Esophagus (tissue), 2 donors: Measurements from ENCODE around the gene VAV2. TPM values are rescaled to one million over a fixed set of nuclear protein-coding genes. Genes with fewer than 3 reads are reported as not detected.
"Not testable (repeated sequence)": the region's sequence is repeated elsewhere in the genome, so short reads cannot be mapped to it uniquely, and the experiment has no call there.

Experiments
- H3K27ac ChIP-seq, 2 donors: one replicate each; pipeline ENCODE4 v1.5.1; 2013; ENCODE audit warnings: low read depth in 2 of 2, mild to moderate bottlenecking in 2 of 2, inconsistent platforms in 1 of 2, low read length in 1 of 2, moderate library complexity in 1 of 2
- H3K27me3 ChIP-seq, 2 donors: one replicate each; pipeline ENCODE4 v1.6.1; 2013; ENCODE audit warnings: low read length in 2 of 2, control low read depth in 1 of 2, mild to moderate bottlenecking in 1 of 2; ENCODE audit not compliant: insufficient read depth in 2 of 2, control insufficient read depth in 1 of 2
- H3K36me3 ChIP-seq, 2 donors: one replicate each; pipeline ENCODE4 v1.6.1; 2013; ENCODE audit warnings: low read length in 1 of 2; ENCODE audit not compliant: control insufficient read depth in 2 of 2, insufficient read depth in 2 of 2
- H3K4me1 ChIP-seq, 2 donors: one replicate each; pipeline ENCODE4 v1.6.1; 2013; ENCODE audit warnings: low read length in 1 of 2; ENCODE audit not compliant: control insufficient read depth in 2 of 2, insufficient read depth in 2 of 2
- H3K4me3 ChIP-seq, 2 donors: one replicate each; pipeline ENCODE4 v1.5.1; 2013; ENCODE audit warnings: low read length in 2 of 2, mild to moderate bottlenecking in 2 of 2, low read depth in 1 of 2, moderate library complexity in 1 of 2
- H3K9me3 ChIP-seq, 2 donors: one replicate each; pipeline ENCODE4 v1.6.1; 2013; ENCODE audit warnings: mild to moderate bottlenecking in 2 of 2, low read depth in 1 of 2, low read length in 1 of 2, moderate library complexity in 1 of 2; ENCODE audit not compliant: control insufficient read depth in 2 of 2, insufficient read depth in 1 of 2
- WGBS, 2 donors: extraction: QIAGEN DNeasy Blood & Tissue Kit; methylation state at CpG; one replicate each; pipeline ENCODE4 v1.1.7; 2013; 5-methylcytosine and 5-hydroxymethylcytosine counted together
- polyA plus RNA-seq, 2 donors: library from polyadenylated mRNA; stranded (reverse); fragments of 200-250 nt; gene quantifications; one replicate each; pipeline ENCODE4 v1.2.3, GENCODE V29; 2013
- donor health status: healthy with polysubstance abuse.
- donor health status: Bipolar disorder and iron deficiency.

The VAV2 gene
- polyA plus RNA-seq, 2 donors: 4.8 to 5.0 TPM

GRCh38 chr9:133961226-133962165 is 30.6 kb downstream of the VAV2 start:
- Histone ChIP-seq H3K9me3 (no peaks in the 10 kb centered on the region), H3K4me3 (no peak overlapping the region), H3K4me1 (peaks cover 8 to 16% of the 10 kb centered on the region in 2 donors), H3K36me3 (no peaks in the 10 kb centered on the region), H3K27ac (no peak overlapping the region), H3K27me3 (no peaks in the 10 kb centered on the region)
- WGBS, 2 donors: 78 to 89% methylated on average over 18 of the region's 18 CpGs

GRCh38 chr9:133960568-133961129 is 31.5 kb downstream of the VAV2 start:
- peaks cover 8 to 19% of the 10 kb centered on the region in 2 donors for H3K4me1 ChIP-seq
- WGBS, 2 donors: 65 to 75% methylated on average over 21 of the region's 21 CpGs
- no peaks in the 10 kb centered on the region for H3K9me3 ChIP-seq

GRCh38 chr9:133959966-133960567 is 32.1 kb downstream of the VAV2 start:
- Histone ChIP-seq H3K9me3 (no peaks in the 10 kb centered on the region), H3K36me3 (no peaks in the 10 kb centered on the region), H3K4me1 (peaks cover 8 to 19% of the 10 kb centered on the region in 2 donors), H3K27ac (no peak overlapping the region), H3K27me3 (no peaks in the 10 kb centered on the region), H3K4me3 (no peak overlapping the region)
- WGBS, 2 donors: 73 to 77% methylated on average over 19 of the region's 19 CpGs

More at GRCh38 chr9:133960568-133961129, 31.5 kb downstream of the VAV2 start:
- H3K36me3 ChIP-seq: no peaks in the 10 kb centered on the region
- H3K27ac ChIP-seq: no peak overlapping the region
- no peaks in the 10 kb centered on the region for H3K27me3 ChIP-seq
- no peak overlapping the region for H3K4me3 ChIP-seq

DNA sequence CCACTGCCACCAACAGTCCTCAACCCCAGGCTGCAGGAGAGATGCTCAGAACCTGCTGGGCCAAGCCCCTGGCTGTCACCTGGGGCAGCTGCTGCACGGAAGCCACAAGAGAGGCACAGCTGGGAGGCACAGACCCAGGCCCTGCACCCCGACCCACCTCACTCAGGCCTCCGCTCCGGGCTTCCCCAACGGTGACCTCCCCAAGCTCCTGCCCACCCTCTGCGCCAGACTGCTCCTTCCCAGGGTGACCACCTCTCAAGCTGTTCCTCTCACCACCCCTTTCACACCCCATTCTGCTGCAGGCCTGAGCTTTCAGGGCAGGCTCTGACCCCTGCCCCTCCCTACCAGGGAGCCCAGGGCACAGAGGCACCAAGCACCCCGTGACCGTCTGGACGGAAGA is 33.0 kb downstream of the VAV2 start:
- Histone ChIP-seq H3K27me3 (no peaks in the 10 kb centered on the region), H3K9me3 (no peaks in the 10 kb centered on the region), H3K27ac (no peak overlapping the region), H3K4me3 (no peak overlapping the region), H3K36me3 (no peaks in the 10 kb centered on the region), H3K4me1 (peaks cover 12 to 26% of the 10 kb centered on the region in 2 donors)
- 93 to 95% methylated on average over 9 of the region's 9 CpGs for WGBS, 2 donors

GRCh38 chr9:133958756-133959155 is 33.4 kb downstream of the VAV2 start:
- no peaks in the 10 kb centered on the region for H3K9me3 ChIP-seq
- H3K4me1 ChIP-seq: peaks cover 16 to 26% of the 10 kb centered on the region in 2 donors
- 53 to 62% methylated on average over 6 of the region's 6 CpGs for WGBS, 2 donors
- no peaks in the 10 kb centered on the region for H3K36me3 ChIP-seq
- no peak overlapping the region for H3K4me3 ChIP-seq
- H3K27ac ChIP-seq: no peak overlapping the region
- no peaks in the 10 kb centered on the region for H3K27me3 ChIP-seq

DNA sequence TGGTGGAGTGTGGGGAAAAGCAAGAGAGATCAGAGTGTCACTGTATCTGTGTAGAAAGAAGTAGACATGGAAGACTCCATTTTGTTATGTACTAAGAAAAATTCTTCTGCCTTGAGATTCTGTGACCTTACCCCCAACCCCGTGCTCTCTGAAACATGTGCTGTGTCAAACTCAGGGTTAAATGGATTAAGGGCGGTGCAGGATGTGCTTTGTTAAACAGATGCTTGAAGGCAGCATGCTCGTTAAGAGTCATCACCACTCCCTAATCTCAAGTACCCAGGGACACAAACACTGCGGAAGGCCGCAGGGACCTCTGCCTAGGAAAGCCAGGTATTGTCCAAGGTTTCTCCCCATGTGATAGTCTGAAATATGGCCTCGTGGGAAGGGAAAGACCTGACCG is 34.4 kb downstream of the VAV2 start:
- H3K4me1 ChIP-seq: peaks cover 18 to 26% of the 10 kb centered on the region in 2 donors
- not testable (repeated sequence) for H3K27me3 ChIP-seq, H3K4me3 ChIP-seq, H3K36me3 ChIP-seq, H3K9me3 ChIP-seq
- 35 to 48% methylated on average over 2 of the region's 7 CpGs for WGBS, 2 donors
- H3K27ac ChIP-seq: peak overlapping the region in 1 of 2 donors; percentile 3

GRCh38 chr9:133957328-133957727 is 34.8 kb downstream of the VAV2 start:
- Histone ChIP-seq H3K36me3 (no peaks in the 10 kb centered on the region), H3K9me3 (no peaks in the 10 kb centered on the region), H3K4me3 (no peak overlapping the region), H3K27ac (peak overlapping the region in 1 of 2 donors; percentile 3), H3K27me3 (no peaks in the 10 kb centered on the region), H3K4me1 (peaks cover 18 to 26% of the 10 kb centered on the region in 2 donors)
- 70 to 73% methylated on average over 13 of the region's 13 CpGs for whole genome bisulfite sequencing, 2 donors

DNA sequence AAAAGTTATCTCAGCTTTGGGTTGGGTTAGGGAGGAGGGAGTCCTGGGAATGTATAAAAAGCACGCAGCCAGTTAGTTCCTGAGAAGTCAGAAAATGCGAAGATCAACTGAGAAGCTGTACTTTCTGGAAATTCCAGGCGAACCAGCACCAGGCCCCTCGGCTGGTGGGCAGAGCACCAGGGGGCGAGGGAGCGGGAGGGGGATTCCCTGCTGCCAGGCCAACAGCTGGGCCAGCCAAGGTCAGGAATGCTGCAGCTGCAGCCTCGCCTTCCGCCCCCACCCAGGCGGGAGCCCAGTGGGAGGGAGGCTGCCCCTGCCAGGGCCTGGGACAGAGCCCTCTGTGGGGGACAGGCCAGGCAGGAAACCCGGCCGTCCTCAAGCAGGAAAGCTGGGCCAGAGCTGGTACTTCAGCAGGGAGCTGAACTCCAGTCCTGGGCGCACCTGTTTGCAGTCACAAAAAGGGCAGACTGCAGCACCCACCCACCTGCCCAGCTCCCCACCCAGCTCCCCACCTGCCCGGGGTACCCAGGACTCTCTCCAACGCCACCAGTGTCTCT is 35.5 kb downstream of the VAV2 start:
- Histone ChIP-seq H3K4me1 (peaks cover 18 to 26% of the 10 kb centered on the region in 2 donors), H3K27ac (no peak overlapping the region), H3K36me3 (no peaks in the 10 kb centered on the region)

GRCh38 chr9:133955821-133956411 is 36.2 kb downstream of the VAV2 start:
- no peaks in the 10 kb centered on the region for H3K36me3 ChIP-seq
- H3K27ac ChIP-seq: peak overlapping the region; percentile 18 to 33
- no peak overlapping the region for H3K4me3 ChIP-seq
- H3K9me3 ChIP-seq: no peaks in the 10 kb centered on the region
- no peaks in the 10 kb centered on the region for H3K27me3 ChIP-seq
- peaks cover 18 to 24% of the 10 kb centered on the region in 2 donors for H3K4me1 ChIP-seq
- 23 to 33% methylated on average over 11 to 15 of the region's 15 CpGs for WGBS, 2 donors

More for the DNA sequence above, 35.5 kb downstream of the VAV2 start:
- H3K4me3 ChIP-seq: no peak overlapping the region
- 30 to 36% methylated on average over 14 of the region's 14 CpGs for WGBS, 2 donors
- no peaks in the 10 kb centered on the region for H3K9me3 ChIP-seq
- no peaks in the 10 kb centered on the region for H3K27me3 ChIP-seq
